Hindlimb muscle (tissue), 1 donor: ENCODE measurements around the gene XRN1. TPM values are rescaled to one million over a fixed set of nuclear protein-coding genes. Genes with fewer than 3 reads are reported as not detected.

Experiments used
- DNase-seq: peaks from one replicate; pipeline ENCODE4 v3.0.0-alpha.2; 2013
- polyA plus RNA-seq: library from polyadenylated mRNA; unstranded; fragments of 120-200 nt; gene quantifications from one replicate; pipeline ENCODE4 v1.2.1, GENCODE V29; 2013; ENCODE audit not compliant: insufficient read length

Gene XRN1
- polyA plus RNA-seq, 1 donor = 16.3 TPM

- DNase-seq = no peak
Measured at GRCh38 chr3:142259359-142259758, 188.5 kb downstream of the XRN1 start.

GRCh38 chr3:142256712-142257333 is 191.0 kb downstream of the XRN1 start:
- no peak for DNase-seq

Other genes with a start within 250 kb of the XRN1 start
- gene GK5, start 222.5 kb downstream of the XRN1 start, polyA plus RNA-seq = 7.5 TPM
- 12.2 TPM for gene ATR, start 130.7 kb upstream of the XRN1 start, polyA plus RNA-seq
- 0.79 TPM for gene PLS1, start 148.4 kb upstream of the XRN1 start, polyA plus RNA-seq